Colonic mucosa (tissue), 4 donors: ENCODE data around the gene VAT1L. TPM values are rescaled to one million over a fixed set of nuclear protein-coding genes. Genes with fewer than 3 reads are reported as not detected.

ENCODE experiments used
- DNase-seq: peaks from one replicate; pipeline ENCODE4 v3.0.0-alpha.2; 2020
- H3K27ac ChIP-seq: fragments of 200-600 bp; one replicate; pipeline ENCODE4 v1.8.0; 2021
- H3K27me3 ChIP-seq: fragments of 200-600 bp; one replicate; pipeline ENCODE4 v1.8.0; 2021
- H3K36me3 ChIP-seq: fragments of 200-600 bp; one replicate; pipeline ENCODE4 v1.8.0; 2021
- H3K4me1 ChIP-seq: fragments of 200-600 bp; one replicate; pipeline ENCODE4 v1.8.0; 2021; ENCODE audit warnings: mild to moderate bottlenecking
- H3K4me3 ChIP-seq: fragments of 200-600 bp; one replicate; pipeline ENCODE4 v1.8.0; 2021
- H3K9ac ChIP-seq, 2 donors: one replicate each; pipeline ENCODE4 v1.7.0; 2013; ENCODE audit warnings: control low read depth in 2 of 2, low read depth in 2 of 2, low read length in 2 of 2
- H3K9me3 ChIP-seq: fragments of 200-600 bp; one replicate; pipeline ENCODE4 v1.8.0; 2021
- intact Hi-C: fragments of 100-400 bp; cut with DNase I; formaldehyde crosslinking; loops from one replicate; pipeline ENCODE4 v1.14.1; 2022
- total RNA-seq, 2 donors: library from RNA; stranded (reverse); fragmentation: NEBNext Ultra II Directional in 1 of 2; extraction: Animal tissue kit (Norgen Biotek cat#: 25700) in 1 of 2; gene quantifications; one replicate each; pipeline ENCODE4 v1.2.1, GENCODE V29; 2021
- TF ChIP-seq, protein P1 (sequence below): fragments of 200-600 bp; IDR thresholded peaks from one replicate; pipeline ENCODE4 v1.8.0; 2022; ENCODE audit warnings: antibody characterized with exemption, mild to moderate bottlenecking
- donor health status: healthy.
- donor health status: DM: no; HTN: no; CAD: no.
- donor health status: DM: no; HTN: no; CAD: no.

VAT1L gene
- total RNA-seq, 2 donors from 2014 or later = 1.4 to 3.3 TPM

- intact Hi-C loops = no loop called here
Observed at GRCh38 chr16:77859493-77860232, 71.3 kb downstream of the VAT1L start.

GRCh38 chr16:77860953-77861352 lies 72.6 kb downstream of the VAT1L start:
- no peak for DNase-seq
- TF ChIP-seq, protein P1, sequence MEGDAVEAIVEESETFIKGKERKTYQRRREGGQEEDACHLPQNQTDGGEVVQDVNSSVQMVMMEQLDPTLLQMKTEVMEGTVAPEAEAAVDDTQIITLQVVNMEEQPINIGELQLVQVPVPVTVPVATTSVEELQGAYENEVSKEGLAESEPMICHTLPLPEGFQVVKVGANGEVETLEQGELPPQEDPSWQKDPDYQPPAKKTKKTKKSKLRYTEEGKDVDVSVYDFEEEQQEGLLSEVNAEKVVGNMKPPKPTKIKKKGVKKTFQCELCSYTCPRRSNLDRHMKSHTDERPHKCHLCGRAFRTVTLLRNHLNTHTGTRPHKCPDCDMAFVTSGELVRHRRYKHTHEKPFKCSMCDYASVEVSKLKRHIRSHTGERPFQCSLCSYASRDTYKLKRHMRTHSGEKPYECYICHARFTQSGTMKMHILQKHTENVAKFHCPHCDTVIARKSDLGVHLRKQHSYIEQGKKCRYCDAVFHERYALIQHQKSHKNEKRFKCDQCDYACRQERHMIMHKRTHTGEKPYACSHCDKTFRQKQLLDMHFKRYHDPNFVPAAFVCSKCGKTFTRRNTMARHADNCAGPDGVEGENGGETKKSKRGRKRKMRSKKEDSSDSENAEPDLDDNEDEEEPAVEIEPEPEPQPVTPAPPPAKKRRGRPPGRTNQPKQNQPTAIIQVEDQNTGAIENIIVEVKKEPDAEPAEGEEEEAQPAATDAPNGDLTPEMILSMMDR = no peak
- Histone ChIP-seq H3K4me1 (peaks cover 5% of the 10 kb centered on the region), H3K9me3 (no peaks in the 10 kb centered on the region), H3K9ac (no peak overlapping the region), H3K27me3 (no peaks in the 10 kb centered on the region), H3K4me3 (no peak overlapping the region), H3K36me3 (no peaks in the 10 kb centered on the region), H3K27ac (no peak overlapping the region)
- intact Hi-C loops = no loop called here

More at GRCh38 chr16:77859493-77860232, 71.3 kb downstream of the VAT1L start:
- peaks cover 3% of the 10 kb centered on the region for H3K4me1 ChIP-seq
- H3K27me3 ChIP-seq = no peaks in the 10 kb centered on the region
- H3K27ac ChIP-seq = no peak overlapping the region
- TF ChIP-seq, protein P1 = no peak
- no peaks in the 10 kb centered on the region for H3K36me3 ChIP-seq
- no peak overlapping the region for H3K4me3 ChIP-seq
- no peak for DNase-seq
- H3K9me3 ChIP-seq = no peaks in the 10 kb centered on the region
- no peak overlapping the region for H3K9ac ChIP-seq

DNA sequence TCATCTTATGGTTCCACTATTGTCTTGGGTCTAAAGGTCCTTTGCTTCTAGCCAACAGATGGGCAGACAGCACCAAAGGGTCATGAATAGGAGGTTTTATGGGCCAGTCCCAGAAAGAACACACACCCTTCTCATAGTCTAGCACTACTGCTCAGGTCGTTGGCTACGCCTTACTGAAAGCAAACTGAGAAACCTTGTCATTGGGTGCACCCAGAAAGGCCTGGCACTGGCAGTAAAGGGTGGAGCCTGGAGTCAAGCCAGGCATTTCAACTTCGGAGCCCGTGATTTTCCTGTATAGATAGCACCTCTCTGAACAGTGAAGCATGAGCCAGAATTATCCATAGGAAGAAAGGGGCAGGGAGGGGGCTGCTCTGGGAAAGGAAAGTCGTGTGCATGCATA lies 74.9 kb downstream of the VAT1L start:
- Histone ChIP-seq H3K27ac (peak overlapping the region; percentile 42), H3K9me3 (no peaks in the 10 kb centered on the region), H3K4me1 (peaks cover 9% of the 10 kb centered on the region), H3K4me3 (no peak overlapping the region), H3K9ac (no peak overlapping the region), H3K27me3 (no peaks in the 10 kb centered on the region), H3K36me3 (no peaks in the 10 kb centered on the region)
- peak; percentile 92 for DNase-seq
- intact Hi-C loops = no loop called here
- TF ChIP-seq, protein P1 = no peak

DNA sequence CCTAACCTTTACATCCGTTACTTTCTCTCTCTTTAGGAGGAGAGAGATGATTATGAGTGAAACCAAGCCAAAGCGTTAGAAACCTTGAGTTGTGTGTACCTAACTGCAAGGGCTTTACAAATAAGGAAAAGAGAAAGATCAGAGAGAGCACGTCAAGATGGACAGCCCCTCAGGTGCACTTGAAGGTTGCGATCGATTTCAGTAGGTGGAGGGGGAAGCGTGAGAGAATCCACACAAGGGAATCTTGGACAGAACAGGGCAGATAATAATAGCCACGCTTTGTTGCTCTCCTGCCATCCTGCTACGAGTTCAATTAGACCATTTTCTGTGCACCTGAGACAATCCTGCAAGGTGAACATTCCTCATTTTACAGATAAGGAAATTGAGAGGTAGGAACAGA lies 78.4 kb downstream of the VAT1L start:
- Histone ChIP-seq H3K9ac (no peak overlapping the region), H3K27ac (no peak overlapping the region), H3K27me3 (no peaks in the 10 kb centered on the region), H3K9me3 (no peaks in the 10 kb centered on the region), H3K36me3 (no peaks in the 10 kb centered on the region), H3K4me1 (peaks cover 19% of the 10 kb centered on the region), H3K4me3 (no peak overlapping the region)
- intact Hi-C loops = no loop called here
- TF ChIP-seq, protein P1 = no peak
- no peak for DNase-seq

DNA sequence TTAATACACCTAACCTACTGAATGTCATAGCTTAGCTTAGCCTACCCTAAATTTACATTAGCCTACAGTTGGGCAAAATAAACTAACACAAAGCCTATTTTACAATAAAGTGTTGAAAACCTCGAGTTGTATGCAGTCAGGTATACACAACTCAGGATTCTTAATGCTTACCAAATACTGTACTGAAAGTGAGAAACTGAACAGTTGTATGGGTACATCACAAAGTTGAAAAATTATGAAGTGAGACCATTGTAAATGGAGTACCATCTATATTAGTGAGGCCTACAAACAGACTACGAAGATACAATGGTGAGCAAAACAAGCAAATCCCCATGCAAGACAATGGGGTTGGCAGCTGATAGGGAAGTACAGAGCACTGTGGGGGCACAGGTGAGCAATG lies 79.7 kb downstream of the VAT1L start:
- DNase-seq = no peak
- H3K4me1 ChIP-seq = peaks cover 16% of the 10 kb centered on the region
- no peaks in the 10 kb centered on the region for H3K9me3 ChIP-seq
- no peak overlapping the region for H3K4me3 ChIP-seq
- H3K27ac ChIP-seq = no peak overlapping the region
- TF ChIP-seq, protein P1 = no peak
- no peaks in the 10 kb centered on the region for H3K27me3 ChIP-seq
- H3K9ac ChIP-seq = no peak overlapping the region
- H3K36me3 ChIP-seq = no peaks in the 10 kb centered on the region
- intact Hi-C loops = no loop called here
